HG02642 (cell line): Measurements from ENCODE around the gene CLEC4C.
"Not testable (repeated sequence)": the region's sequence is repeated elsewhere in the genome, so short reads cannot be mapped to it uniquely, and the experiment has no call there.

ENCODE experiments used
- ATAC-seq: cut with Tn5 transposase; IDR thresholded peaks from one replicate; pipeline ENCODE4 v1.9.1; 2021; ENCODE audit warnings: mild to moderate bottlenecking; ENCODE audit not compliant: unreplicated experiment, poor library complexity

The CLEC4C gene

GRCh38 chr12:7730984-7731383 lies 16.2 kb downstream of the CLEC4C start:
- not testable (repeated sequence) for ATAC-seq

GRCh38 chr12:7729746-7730145 lies 17.4 kb downstream of the CLEC4C start:
- ATAC-seq, result no peak

GRCh38 chr12:7723926-7724325 lies 23.2 kb downstream of the CLEC4C start:
- ATAC-seq, result no peak

GRCh38 chr12:7719946-7720730 lies 27.0 kb downstream of the CLEC4C start:
- ATAC-seq, result no peak

GRCh38 chr12:7716381-7716780 lies 30.8 kb downstream of the CLEC4C start:
- ATAC-seq, result no peak

GRCh38 chr12:7712841-7713442 lies 34.2 kb downstream of the CLEC4C start:
- ATAC-seq, result no peak

- no peak for ATAC-seq
Measured at GRCh38 chr12:7711133-7711532, 36.0 kb downstream of the CLEC4C start, which contains the start of gene DPPA3. TSS of gene DPPA3 (plus strand) at chr12:7711433. CDS start at chr12:7711571, 138 bp downstream.

GRCh38 chr12:7709969-7710675 lies 37.1 kb downstream of the CLEC4C start:
- no peak for ATAC-seq

GRCh38 chr12:7705846-7706245 lies 41.3 kb downstream of the CLEC4C start:
- ATAC-seq, result no peak

- no peak for ATAC-seq
Measured at GRCh38 chr12:7695566-7696197, 51.5 kb downstream of the CLEC4C start, which contains the start of gene GDF3. TSS of gene GDF3 (minus strand) at chr12:7695775. CDS start at chr12:7695728, 47 bp downstream.

- ATAC-seq, result no peak
Measured at GRCh38 chr12:7695237-7695560, 52.0 kb downstream of the CLEC4C start.

GRCh38 chr12:7694556-7695236 lies 52.5 kb downstream of the CLEC4C start:
- no peak for ATAC-seq

- ATAC-seq, result no peak
Measured at GRCh38 chr12:7693793-7694192, 53.4 kb downstream of the CLEC4C start.

- ATAC-seq, result no peak
Measured at GRCh38 chr12:7681535-7681934, 65.6 kb downstream of the CLEC4C start.
